Amygdala (tissue), 56 donors: ENCODE measurements around the gene TALDO1.
A peak's percentile ranks its signal among the peaks of the same experiment; 100 is the strongest.

Experiments used
- DNase-seq, 56 donors: peaks; one replicate each; lab custom pipeline; 2025; lab: John Stamatoyannopoulos, UW

TALDO1 gene

GRCh38 chr11:747158-748006 is at the start of gene TALDO1:
TALDO1 (plus strand) TSS chr11:747464; CDS start chr11:747482, 18 bp downstream.
- peak; percentile 55 to 96 (median 83) for DNase-seq

- DNase-seq = no peak
Observed at GRCh38 chr11:697811-698311, 49.4 kb upstream of the TALDO1 start.

GRCh38 chr11:698493-699115 is 48.7 kb upstream of the TALDO1 start:
- DNase-seq = no peak

GRCh38 chr11:699116-699508 is 48.2 kb upstream of the TALDO1 start:
- no peak for DNase-seq

- no peak for DNase-seq
Observed at GRCh38 chr11:699753-700152, 47.5 kb upstream of the TALDO1 start.

GRCh38 chr11:701741-702461 is 45.4 kb upstream of the TALDO1 start:
- no peak for DNase-seq

- DNase-seq = peak in 10 of 56 donors; percentile 17 to 54 (median 45)
Observed at GRCh38 chr11:702462-703461, 44.5 kb upstream of the TALDO1 start.

- DNase-seq = no peak
Observed at GRCh38 chr11:703506-703905, 43.8 kb upstream of the TALDO1 start.

GRCh38 chr11:704228-704674 is 43.0 kb upstream of the TALDO1 start:
- DNase-seq = no peak

- DNase-seq = no peak
Observed at GRCh38 chr11:704781-705645, 42.3 kb upstream of the TALDO1 start.

- DNase-seq = no peak
Observed at GRCh38 chr11:705646-706438, 41.4 kb upstream of the TALDO1 start, which contains the start of gene EPS8L2. EPS8L2 (plus strand) TSS chr11:706231; CDS start chr11:709408, 3,177 bp downstream.

- DNase-seq = no peak
Observed at GRCh38 chr11:706439-706956, 40.8 kb upstream of the TALDO1 start.

- peak in 6 of 56 donors; percentile 20 to 48 (median 33) for DNase-seq
Observed at GRCh38 chr11:706957-707816, 40.1 kb upstream of the TALDO1 start.

GRCh38 chr11:707817-708420 is 39.3 kb upstream of the TALDO1 start:
- no peak for DNase-seq

- no peak for DNase-seq
Observed at GRCh38 chr11:708511-708910, 38.8 kb upstream of the TALDO1 start.
